K562 (cell line): ENCODE data around the gene SLC8A1. TPM values are rescaled to one million over a fixed set of nuclear protein-coding genes. Genes with fewer than 3 reads are reported as not detected.

ENCODE experiments used
- ATAC-seq: fragments of 200-7000 bp; cut with Tn5 transposase; 3 replicates; pipeline ENCODE4 v1.9.1; 2020; ENCODE audit warnings: moderate library complexity
- BruUV-seq: library from RNA; stranded (reverse); fragments of 400-500 nt; replicated peaks from 2 replicates; lab custom pipeline; 2021; lab: Mats Ljungman, UMichigan
- CTCF ChIA-PET: fragments of 300-600 bp; formaldehyde crosslinking; extraction: SDS; loops from one replicate; lab custom pipeline; 2021; ENCODE audit warnings: low intra/inter-chr PET ratio; lab: Yijun Ruan, JAX
- POLR2A ChIA-PET: fragments of 300-600, 350-650 bp; sonication (Branson Sonifier 250); formaldehyde crosslinking; extraction: SDS; loops from one replicate; lab custom pipeline; 2021; ENCODE audit warnings: antibody characterized with exemption, inconsistent platforms; lab: Yijun Ruan, JAX
- DNase-seq, 4 experiments: peaks; one replicate each; pipeline versions ENCODE4 v3.0.0 to v3.0.0-alpha.2; 2011 to 2018; ENCODE audit warnings: low spot score in 3 of 4, mixed read lengths in 3 of 4; ENCODE audit errors: extremely low read depth in 1 of 4
- FAIRE-seq: peaks from 2 replicates; lab custom pipeline; 2011; peaks lifted over from hg19 to GRCh38; lab: Jason Lieb, UNC
- H2AFZ ChIP-seq: 2 replicates; pipeline ENCODE4 v1.6.0; 2011; ENCODE audit warnings: low read depth, low read length, control low read depth, inconsistent platforms
- H3K27ac ChIP-seq: fragments of 200-600 bp; 3 replicates; pipeline ENCODE4 v1.8.0; 2011; ENCODE audit warnings: low read depth, mild to moderate bottlenecking, control low read depth, inconsistent platforms, low read length, moderate library complexity, mixed read lengths; ENCODE audit errors: extremely low read depth
- H3K27me3 ChIP-seq, 2 experiments: fragments of 300-600 bp in 1 of 2; 2 replicates in 1 of 2; 3 replicates in 1 of 2; pipeline versions ENCODE4 v1.6.0 to v1.8.0; 2011; ENCODE audit warnings: inconsistent platforms in 2 of 2, low read length in 2 of 2, mild to moderate bottlenecking in 1 of 2, mixed read lengths in 1 of 2, moderate library complexity in 1 of 2; ENCODE audit not compliant: control insufficient read depth in 2 of 2, insufficient read depth in 2 of 2
- H3K36me3 ChIP-seq: fragments of 300-600 bp; 3 replicates; pipeline ENCODE4 v1.8.0; 2011; ENCODE audit warnings: mild to moderate bottlenecking, low read length, inconsistent platforms; ENCODE audit not compliant: control insufficient read depth, insufficient read depth
- H3K4me1 ChIP-seq, 2 experiments: fragments of 200-600 bp in 1 of 2; replicated peaks in 1 of 2; 2 replicates in 1 of 2; 3 replicates in 1 of 2; pipeline versions ENCODE4 v1.5.1 to v1.8.0; 2011; ENCODE audit warnings: inconsistent platforms in 2 of 2, low read length in 2 of 2, mild to moderate bottlenecking in 1 of 2, mixed read lengths in 1 of 2, moderate library complexity in 1 of 2; ENCODE audit not compliant: control insufficient read depth in 2 of 2, insufficient read depth in 2 of 2
- H3K4me2 ChIP-seq: 2 replicates; pipeline ENCODE4 v1.6.1; 2011; ENCODE audit warnings: low read length, control low read depth, inconsistent platforms, mixed read lengths; ENCODE audit not compliant: insufficient read depth
- H3K4me3 ChIP-seq: fragments of 200-600 bp; sonication (generic), shearing (Covaris generic); 2 replicates; pipeline ENCODE4 v1.5.1; 2016; ENCODE audit warnings: control low read depth, inconsistent platforms
- H3K79me2 ChIP-seq: fragments of 200-600 bp; 3 replicates; pipeline ENCODE4 v1.8.0; 2011; ENCODE audit warnings: low read length, inconsistent platforms; ENCODE audit not compliant: control insufficient read depth, insufficient read depth
- H3K9ac ChIP-seq, 2 experiments: 2 replicates each; pipeline versions ENCODE4 v1.6.0 to v1.6.1; 2011; ENCODE audit warnings: low read depth in 2 of 2, low read length in 2 of 2, control low read depth in 1 of 2, inconsistent platforms in 1 of 2, mild to moderate bottlenecking in 1 of 2, mixed read lengths in 1 of 2; ENCODE audit not compliant: insufficient read depth in 1 of 2
- H3K9me1 ChIP-seq: one replicate; pipeline ENCODE4 v1.6.0; 2011; ENCODE audit warnings: inconsistent platforms, mild to moderate bottlenecking, low read length, moderate library complexity; ENCODE audit not compliant: control insufficient read depth, insufficient read depth
- H3K9me3 ChIP-seq: replicated peaks from 2 replicates; pipeline ENCODE4 v1.5.1; 2011; ENCODE audit warnings: low read depth, low read length, inconsistent platforms; ENCODE audit not compliant: control insufficient read depth, insufficient read depth
- H4K20me1 ChIP-seq: replicated peaks from 2 replicates; pipeline ENCODE4 v1.6.1; 2011; ENCODE audit warnings: low read length, inconsistent platforms, mixed read lengths; ENCODE audit not compliant: control insufficient read depth, insufficient read depth
- CBFA2T2 ChIP-seq: fragments of 450-650 bp; conservative IDR thresholded peaks from 2 replicates; pipeline ENCODE4 v1.6.1; 2017; ENCODE audit warnings: mild to moderate bottlenecking
- DIDO1 ChIP-seq: fragments of 450-650 bp; IDR thresholded peaks from 2 replicates; pipeline ENCODE4 v1.6.1; 2016; ENCODE audit warnings: low read depth, missing biosample characterization, missing genetic modification characterization
- NFATC3 ChIP-seq: fragments of 450-650 bp; IDR thresholded peaks from 2 replicates; pipeline ENCODE4 v1.6.1; 2017; ENCODE audit warnings: mild to moderate bottlenecking
- PHF8 ChIP-seq: fragments of 200-600 bp; sonication (generic); IDR thresholded peaks from 2 replicates; pipeline ENCODE4 v1.6.1; 2012; ENCODE audit warnings: mixed run types, mild to moderate bottlenecking, inconsistent platforms, low read length, moderate library complexity, borderline replicate concordance
- RAD21 ChIP-seq, 2 experiments: fragments of 250-450 bp in 1 of 2; fragments of 450-650 bp in 1 of 2; sonication (Bioruptor Pico) in 1 of 2; formaldehyde crosslinking in 1 of 2; IDR thresholded peaks in 1 of 2; conservative IDR thresholded peaks in 1 of 2; 2 replicates each; pipeline versions ENCODE4 v1.4.0 to v1.8.0; 2020 to 2022; ENCODE audit warnings: mild to moderate bottlenecking in 2 of 2, moderate library complexity in 1 of 2
- WGBS: fragments of 100-300 bp; shearing (Covaris generic); methylation state at CpG from one replicate; pipeline ENCODE4 v1.1.6; 2016; ENCODE audit warnings: low coverage, mixed read lengths; ENCODE audit not compliant: insufficient coverage; ENCODE audit errors: missing lambda C conversion rate; 5-methylcytosine and 5-hydroxymethylcytosine counted together
- in situ Hi-C: fragments of 300-500 bp; cut with MboI; formaldehyde crosslinking; loops from 4 replicates; pipeline ENCODE4 v1.15.0; 2018; ENCODE audit warnings: inconsistent platforms, mixed read lengths
- intact Hi-C: fragments of 100-400 bp; cut with micrococcal nuclease; formaldehyde crosslinking; loops from 2 replicates; pipeline ENCODE4 v1.14.2; 2022
- polyA plus RNA-seq, 8 experiments: library from polyadenylated mRNA; depleted of rRNA in 4 of 8; stranded (reverse) in 5 of 8; unstranded in 3 of 8; fragments of >200 nt; fragmentation: Nextera tagmentation in 2 of 8; fragmentation: Illumina TruSeq in 1 of 8; extraction: Ambion mirVana in 2 of 8; extraction: Trizol in 1 of 8; gene quantifications; 2 replicates each; pipeline versions ENCODE4 v1.2.1 to v1.2.3, GENCODE V29; 2011 to 2014; ENCODE audit warnings: inconsistent platforms in 1 of 8, missing spikeins in 1 of 8
- total RNA-seq, 7 experiments: library from RNA; depleted of rRNA in 6 of 7; stranded (reverse); fragments of >200 nt in 6 of 7; fragmentation: Illumina TruSeq in 2 of 7; extraction: Trizol in 2 of 7; gene quantifications; 2 replicates each; pipeline versions ENCODE4 v1.2.1 to v1.2.3, GENCODE V29; 2011 to 2021; ENCODE audit warnings: low replicate concordance in 1 of 7

SLC8A1 gene
- total and polyA plus RNA-seq, 9 of the 15 experiments (the other 6 are each of a cell fraction or from before 2014, with no cell fraction given): not detected

GRCh38 chr2:40248294-40248693 lies 203.6 kb downstream of the SLC8A1 start:
- in situ Hi-C loops (no loop called here), intact Hi-C loops (no loop called here)
- Histone ChIP-seq H4K20me1 (no peaks in the 10 kb centered on the region), H3K27ac (no peak overlapping the region), H3K9me3 (no peaks in the 10 kb centered on the region), H3K4me1 (no peaks in the 10 kb centered on the region), H3K36me3 (no peaks in the 10 kb centered on the region), H3K4me3 (no peak overlapping the region), H2AFZ (no peak overlapping the region), H3K79me2 (no peaks in the 10 kb centered on the region), H3K9me1 (no peaks in the 10 kb centered on the region), H3K27me3 (no peaks in the 10 kb centered on the region), H3K4me2 (no peak overlapping the region), H3K9ac (no peak overlapping the region)
- TF ChIP-seq DIDO1: no peak
- BruUV-seq: no TSS peak
- FAIRE-seq (no peak), DNase-seq (no peak), ATAC-seq (no peak)
- ChIA-PET CTCF (no interaction called here), POLR2A (no interaction called here)
- WGBS: 0% methylated on average over 1 of the region's 1 CpG

- Histone ChIP-seq H3K9ac (no peak overlapping the region), H3K4me2 (no peak overlapping the region), H3K27me3 (no peaks in the 10 kb centered on the region), H3K36me3 (no peaks in the 10 kb centered on the region), H3K9me1 (no peaks in the 10 kb centered on the region), H3K79me2 (no peaks in the 10 kb centered on the region), H3K27ac (no peak overlapping the region), H3K4me3 (no peak overlapping the region), H2AFZ (no peak overlapping the region), H4K20me1 (no peaks in the 10 kb centered on the region), H3K4me1 (no peaks in the 10 kb centered on the region), H3K9me3 (no peaks in the 10 kb centered on the region)
- BruUV-seq: no TSS peak
- FAIRE-seq (no peak), DNase-seq (peak in 1 of 4 experiments; percentile 6), ATAC-seq (no peak)
- ChIA-PET POLR2A (no interaction called here), CTCF (no interaction called here)
- TF ChIP-seq CBFA2T2: no peak
- no peak for TF ChIP-seq NFATC3
- TF ChIP-seq PHF8: no peak
- TF ChIP-seq RAD21 (CRISPR knock-in tag; conservative IDR thresholded peaks at IDR 0.05 in 1 of 2, IDR thresholded peaks at IDR 0.05 in 1 of 2): peak; percentile 5 to 29; a peak in 2 of 4 replicates
- WGBS: 0% methylated on average over 1 of the region's 1 CpG
- intact Hi-C loops (no loop called here), in situ Hi-C loops (no loop called here)
Measured at GRCh38 chr2:40244675-40245074, 207.2 kb downstream of the SLC8A1 start.
